Tibial nerve (tissue), 4 donors: Measurements from ENCODE around the gene L1CAM. TPM values are rescaled to one million over a fixed set of nuclear protein-coding genes. Genes with fewer than 3 reads are reported as not detected.
A peak's percentile ranks its signal among the peaks of the same experiment; 100 is the strongest.

Source experiments
- DNase-seq, 2 donors: peaks; one replicate each; pipeline ENCODE4 v3.0.0-alpha.2; 2019; ENCODE audit warnings: low spot score in 2 of 2
- H3K27ac ChIP-seq, 4 donors: fragments of 200-600 bp; sonication (generic) in 3 of 4; one replicate each; pipeline ENCODE4 v1.5.1; 2017 to 2019; ENCODE audit warnings: mild to moderate bottlenecking in 1 of 4
- H3K27me3 ChIP-seq, 2 donors: fragments of 200-600 bp; sonication (generic) in 1 of 2; one replicate each; pipeline versions ENCODE4 v1.5.1 to v1.6.0; 2017 to 2019
- H3K36me3 ChIP-seq, 3 donors: fragments of 200-600 bp; sonication (generic); one replicate each; pipeline ENCODE4 v1.5.1; 2018 to 2019
- H3K4me1 ChIP-seq, 4 donors: fragments of 200-600 bp; sonication (generic) in 3 of 4; one replicate each; pipeline ENCODE4 v1.5.1; 2017 to 2019
- H3K4me3 ChIP-seq, 4 donors: fragments of 200-600 bp; sonication (generic) in 3 of 4; one replicate each; pipeline ENCODE4 v1.5.1; 2017 to 2019; ENCODE audit warnings: mild to moderate bottlenecking in 1 of 4, moderate library complexity in 1 of 4
- H3K9me3 ChIP-seq, 4 donors: fragments of 200-600 bp; sonication (generic) in 3 of 4; one replicate each; pipeline ENCODE4 v1.5.1; 2017 to 2019
- CTCF ChIP-seq, 5 experiments: fragments of 200-600 bp in 3 of 5; fragments of 450-650 bp in 2 of 5; sonication (generic) in 3 of 5; IDR thresholded peaks; one replicate each; pipeline ENCODE4 v1.5.1; 2016 to 2019; ENCODE audit warnings: antibody characterized with exemption in 5 of 5, mild to moderate bottlenecking in 3 of 5, moderate library complexity in 2 of 5
- EP300 ChIP-seq, 2 donors: sonication (generic); formaldehyde crosslinking; IDR thresholded peaks; one replicate each; pipeline ENCODE4 v1.6.1; 2017; ENCODE audit warnings: antibody characterized with exemption in 2 of 2, mild to moderate bottlenecking in 1 of 2
- POLR2A ChIP-seq, 2 donors: fragments of 450-650 bp; IDR thresholded peaks; one replicate each; pipeline ENCODE4 v1.6.1; 2017; ENCODE audit warnings: antibody characterized with exemption in 2 of 2, mild to moderate bottlenecking in 2 of 2, moderate library complexity in 2 of 2
- WGBS, 2 donors: methylation state at CpG; one replicate each; pipeline ENCODE4 v1.1.5; 2018; 5-methylcytosine and 5-hydroxymethylcytosine counted together
- total RNA-seq, 4 donors: library from RNA; depleted of rRNA; stranded (reverse); fragments of >200 nt; gene quantifications; one replicate each; pipeline ENCODE4 v1.1.0, GENCODE V29; 2016

The L1CAM gene
- total RNA-seq, 4 donors from 2014 or later = 23.7 to 53.7 (median 46.3) TPM

- TF ChIP-seq EP300 (IDR thresholded peaks at IDR 0.05) (no peak), POLR2A (IDR thresholded peaks at IDR 0.05) (no peak), CTCF (IDR thresholded peaks at IDR 0.05) (no peak)
- 34 to 60% methylated on average over 9 to 26 of the region's 26 CpGs for WGBS, 2 donors
- H3K27me3 ChIP-seq = no peaks in the 10 kb centered on the region
These were observed 18.3 kb upstream of the L1CAM start, which contains the start of gene AVPR2 for GRCh38 chrX:153903991-153904957. Gene AVPR2, plus strand, starts transcription at chrX:153904673. Its CDS starts 473 bp downstream, at chrX:153905146.

GRCh38 chrX:153903238-153903980 lies 17.4 kb upstream of the L1CAM start:
- 61 to 66% methylated on average over 14 to 18 of the region's 18 CpGs for WGBS, 2 donors

More at GRCh38 chrX:153903991-153904957, 18.3 kb upstream of the L1CAM start, which contains the start of gene AVPR2:
- Histone ChIP-seq H3K36me3 (no peaks in the 10 kb centered on the region), H3K9me3 (no peaks in the 10 kb centered on the region), H3K27ac (peak within 1 kb of the TSS in 2 of 4 donors; percentile 34 to 61), H3K4me3 (peak within 1 kb of the TSS in 1 of 4 donors; percentile 33), H3K4me1 (peaks cover 0 to 39% (median 6%) of the 10 kb centered on the region in 4 donors)
- DNase-seq = no peak

GRCh38 chrX:153902385-153902784 lies 16.4 kb upstream of the L1CAM start:
- DNase-seq = no peak
- H3K27ac ChIP-seq = no peak overlapping the region
- H3K36me3 ChIP-seq = no peaks in the 10 kb centered on the region
- WGBS, 2 donors = 70% methylated on average over 10 of the region's 10 CpGs; no CpG with 5 or more reads in 1 of the 2 donors
- no peaks in the 10 kb centered on the region for H3K27me3 ChIP-seq
- TF ChIP-seq EP300 (IDR thresholded peaks at IDR 0.05) (no peak), CTCF (IDR thresholded peaks at IDR 0.05) (no peak), POLR2A (IDR thresholded peaks at IDR 0.05) (no peak)
- H3K9me3 ChIP-seq = no peaks in the 10 kb centered on the region
- H3K4me1 ChIP-seq = peaks cover 0 to 39% (median 6%) of the 10 kb centered on the region in 4 donors
- H3K4me3 ChIP-seq = no peak overlapping the region

More at GRCh38 chrX:153903238-153903980, 17.4 kb upstream of the L1CAM start:
- peaks cover 0 to 39% (median 6%) of the 10 kb centered on the region in 4 donors for H3K4me1 ChIP-seq
- H3K36me3 ChIP-seq = no peaks in the 10 kb centered on the region
- TF ChIP-seq POLR2A (IDR thresholded peaks at IDR 0.05) = no peak
- no peak for TF ChIP-seq EP300 (IDR thresholded peaks at IDR 0.05)
- no peak for TF ChIP-seq CTCF (IDR thresholded peaks at IDR 0.05)
- H3K27me3 ChIP-seq = no peaks in the 10 kb centered on the region
- H3K9me3 ChIP-seq = no peaks in the 10 kb centered on the region
- peak in 1 of 2 donors; percentile 5 for DNase-seq
- H3K4me3 ChIP-seq = no peak overlapping the region
- H3K27ac ChIP-seq = peak overlapping the region in 2 of 4 donors; percentile 34 to 61

- H3K27ac ChIP-seq = no peak overlapping the region
- no peaks in the 10 kb centered on the region for H3K9me3 ChIP-seq
- TF ChIP-seq CTCF (IDR thresholded peaks at IDR 0.05) (no peak), POLR2A (IDR thresholded peaks at IDR 0.05) (no peak), EP300 (IDR thresholded peaks at IDR 0.05) (no peak)
- DNase-seq = no peak
- WGBS, 2 donors = 57 to 59% methylated on average over 8 of the region's 8 CpGs
- H3K27me3 ChIP-seq = no peaks in the 10 kb centered on the region
- H3K4me1 ChIP-seq = peaks cover 0 to 39% (median 6%) of the 10 kb centered on the region in 4 donors
- no peak overlapping the region for H3K4me3 ChIP-seq
- H3K36me3 ChIP-seq = no peaks in the 10 kb centered on the region
These were observed 15.8 kb upstream of the L1CAM start for GRCh38 chrX:153901753-153902140.
